GM11168 (cell line): ENCODE measurements around the gene ARHGAP31.
"Not testable (repeated sequence)": the region's sequence is repeated elsewhere in the genome, so short reads cannot be mapped to it uniquely, and the experiment has no call there.

Experiments used
- in situ Hi-C: fragments of 300-500 bp; cut with MboI; formaldehyde crosslinking; loops from one replicate; pipeline ENCODE4 v1.12.0; 2022; ENCODE audit warnings: low sequenced_read_pairs; ENCODE audit not compliant: unreplicated experiment

The ARHGAP31 gene

GRCh38 chr3:119293871-119294695, at the start of gene ARHGAP31:
TSS of gene ARHGAP31 (plus strand) at chr3:119294383. CDS start at chr3:119294905, 522 bp downstream.
- in situ Hi-C loops = loop anchor here (25.0 kb wide), 1 partner anchor 393 kb away; the partner anchor contains the start of gene COX17

- in situ Hi-C loops = no loop called here
Observed at GRCh38 chr3:119245778-119246177, 48.4 kb upstream of the ARHGAP31 start.

- in situ Hi-C loops = no loop called here
Observed at GRCh38 chr3:119255214-119255613, 39.0 kb upstream of the ARHGAP31 start.

GRCh38 chr3:119257111-119257510, 37.1 kb upstream of the ARHGAP31 start:
- in situ Hi-C loops = no loop called here

- in situ Hi-C loops = no loop called here
Observed at GRCh38 chr3:119257654-119258410, 36.4 kb upstream of the ARHGAP31 start.

GRCh38 chr3:119258915-119259314, 35.3 kb upstream of the ARHGAP31 start:
- in situ Hi-C loops = no loop called here

- in situ Hi-C loops = no loop called here
Observed at GRCh38 chr3:119259821-119260220, 34.4 kb upstream of the ARHGAP31 start.

- in situ Hi-C loops = no loop called here
Observed at GRCh38 chr3:119261055-119261454, 33.1 kb upstream of the ARHGAP31 start.

- in situ Hi-C loops = not testable (repeated sequence)
Observed at GRCh38 chr3:119270212-119270611, 24.0 kb upstream of the ARHGAP31 start.

- in situ Hi-C loops = loop anchor here (5.0 to 25.0 kb wide), 2 partner anchors 71 to 411 kb away; partner anchors contain the start of gene COX17
Observed at GRCh38 chr3:119276680-119277079, 17.5 kb upstream of the ARHGAP31 start.

- in situ Hi-C loops = loop anchor here (5.0 to 25.0 kb wide), 2 partner anchors 68 to 408 kb away; partner anchors contain the start of gene COX17
Observed at GRCh38 chr3:119279101-119279554, 15.1 kb upstream of the ARHGAP31 start.

- in situ Hi-C loops = loop anchor here (5.0 to 25.0 kb wide), 2 partner anchors 68 to 408 kb away; partner anchors contain the start of gene COX17
Observed at GRCh38 chr3:119279584-119280243, 14.5 kb upstream of the ARHGAP31 start.

- in situ Hi-C loops = loop anchor here (25.0 kb wide), 1 partner anchor 398 kb away; the partner anchor contains the start of gene COX17
Observed at GRCh38 chr3:119288669-119289403, 5.3 kb upstream of the ARHGAP31 start.

- in situ Hi-C loops = loop anchor here (25.0 kb wide), 1 partner anchor 398 kb away; the partner anchor contains the start of gene COX17
Observed at GRCh38 chr3:119289404-119289770, 4.8 kb upstream of the ARHGAP31 start.

GRCh38 chr3:119290613-119291012, 3.6 kb upstream of the ARHGAP31 start:
- in situ Hi-C loops = loop anchor here (25.0 kb wide), 1 partner anchor 397 kb away; the partner anchor contains the start of gene COX17

GRCh38 chr3:119291062-119291700, 3.0 kb upstream of the ARHGAP31 start:
- in situ Hi-C loops = loop anchor here (25.0 kb wide), 1 partner anchor 396 kb away; the partner anchor contains the start of gene COX17

GRCh38 chr3:119292666-119293065, 1.5 kb upstream of the ARHGAP31 start:
- in situ Hi-C loops = loop anchor here (25.0 kb wide), 1 partner anchor 395 kb away; the partner anchor contains the start of gene COX17

GRCh38 chr3:119293105-119293870, 895 bp upstream of the ARHGAP31 start:
- in situ Hi-C loops = loop anchor here (25.0 kb wide), 1 partner anchor 394 kb away; the partner anchor contains the start of gene COX17
